CD1c-positive myeloid dendritic cell (primary cell): ENCODE results near the gene NAT14.
"Not testable (repeated sequence)": the region's sequence is repeated elsewhere in the genome, so short reads cannot be mapped to it uniquely, and the experiment has no call there.

Experiments
- DNase-seq: peaks from one replicate; pipeline ENCODE4 v3.0.0-alpha.2; 2016; ENCODE audit errors: extremely low spot score

The NAT14 gene

DNA sequence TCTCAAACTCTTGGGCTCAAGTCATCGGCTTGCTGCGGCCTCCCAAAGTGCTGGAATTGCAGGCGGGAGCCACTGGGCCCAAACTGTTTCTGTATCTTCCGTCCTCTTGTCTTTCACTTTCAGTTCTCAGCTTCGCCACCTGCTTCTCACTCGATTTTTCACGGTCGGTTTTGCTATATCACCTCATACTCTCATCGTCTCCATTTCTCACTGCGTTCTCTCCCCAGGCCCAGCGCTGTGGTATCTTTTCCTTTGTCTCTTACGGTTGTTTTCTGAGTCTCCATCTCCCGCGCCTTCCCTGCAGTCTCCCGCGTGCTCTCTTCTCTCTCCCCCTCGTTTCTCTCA is 18.1 kb downstream of the NAT14 start:
- no peak for DNase-seq

DNA sequence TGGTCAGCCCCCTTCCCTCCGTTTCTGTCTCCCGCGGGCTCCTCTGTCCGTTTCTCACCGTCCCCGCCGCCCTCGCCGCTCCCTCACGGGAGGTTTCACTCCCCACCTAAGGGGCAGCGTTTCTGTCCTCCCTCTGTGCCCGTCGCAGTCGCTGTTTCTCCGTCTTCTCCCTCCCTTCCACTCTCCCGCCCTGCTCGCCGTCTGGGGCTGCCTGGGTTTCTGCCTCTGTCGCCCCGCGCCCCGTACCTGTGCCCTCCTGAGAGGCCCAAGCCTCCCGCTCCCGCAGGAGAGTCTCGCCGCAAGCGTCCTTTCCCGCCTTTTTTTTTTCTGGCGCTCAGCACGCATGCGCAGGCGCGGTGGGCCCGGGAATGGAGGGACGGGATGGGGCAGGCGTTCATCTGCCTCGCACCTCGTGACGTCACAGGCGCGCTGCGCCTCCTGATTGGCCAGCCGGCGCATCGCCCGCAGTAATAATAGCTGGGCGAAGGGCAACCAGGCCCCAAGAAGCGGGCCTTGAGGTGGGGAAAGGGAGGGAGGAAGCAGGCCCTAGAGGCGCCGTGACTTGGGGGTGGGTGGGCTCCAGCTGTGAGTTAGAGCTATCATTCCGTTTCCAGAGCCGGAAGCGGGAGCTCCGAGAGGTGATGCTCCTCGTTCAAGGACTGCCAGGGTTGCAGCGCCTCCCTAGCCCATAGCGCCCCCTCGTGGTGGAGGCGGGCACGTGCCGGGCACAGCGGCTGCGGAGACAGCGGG is 18.7 kb downstream of the NAT14 start:
- DNase-seq, result peak; percentile 94

DNA sequence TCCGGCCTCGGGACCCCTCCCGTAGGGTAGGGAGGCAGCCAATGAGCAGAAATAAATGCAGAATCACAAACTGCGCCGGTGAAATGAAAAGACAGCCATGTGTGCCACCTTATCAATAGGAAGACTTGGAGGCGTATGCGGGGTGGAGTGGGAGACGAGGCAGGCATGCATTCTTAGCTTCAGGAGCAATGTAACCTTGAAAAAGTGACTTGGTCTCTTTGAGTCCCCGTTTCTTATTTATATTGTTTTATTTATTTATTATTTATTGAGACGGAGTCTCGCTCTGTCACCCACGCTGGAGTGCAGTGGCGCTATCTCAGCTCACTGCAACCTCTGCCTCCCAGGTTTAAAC is 19.2 kb downstream of the NAT14 start:
- no peak for DNase-seq

DNA sequence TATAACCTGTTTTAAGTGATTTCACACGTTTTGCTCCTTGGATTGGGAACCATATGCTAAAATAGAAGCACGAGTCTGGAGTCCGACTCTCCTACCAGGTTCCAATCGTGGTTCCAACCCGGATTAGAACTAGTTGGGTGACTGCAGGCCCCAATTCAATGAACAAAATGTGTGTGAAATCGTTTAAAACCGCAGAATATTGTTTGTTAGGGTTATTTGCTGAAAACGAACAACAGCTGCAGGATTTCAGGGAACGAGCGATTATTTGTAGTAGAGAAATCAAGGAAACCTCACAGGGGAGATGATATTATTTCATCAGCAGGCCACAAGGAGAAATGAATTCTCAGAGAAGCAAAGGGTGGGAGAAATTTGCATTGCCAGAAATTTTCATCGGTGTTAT is 20.0 kb downstream of the NAT14 start:
- no peak for DNase-seq

DNA sequence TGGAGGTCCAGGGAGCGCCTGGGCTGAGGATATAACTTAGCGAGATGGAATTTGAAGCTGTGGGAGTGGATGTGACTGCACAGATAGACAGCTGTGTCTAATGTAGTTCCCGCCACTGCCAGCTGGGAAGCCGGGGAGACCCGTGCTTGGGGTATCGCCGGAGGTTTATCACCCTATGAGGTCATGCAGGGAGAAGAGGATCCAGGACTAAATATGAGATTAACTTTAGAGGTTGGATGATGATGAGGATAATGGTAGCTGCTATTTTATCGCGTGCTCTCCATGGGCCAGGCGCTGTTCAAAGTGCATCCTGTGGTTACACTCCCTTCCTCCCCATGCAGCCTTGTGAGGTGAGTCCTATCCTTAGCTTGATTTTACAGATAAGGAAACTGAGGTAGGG is 23.1 kb downstream of the NAT14 start:
- no peak for DNase-seq

DNA sequence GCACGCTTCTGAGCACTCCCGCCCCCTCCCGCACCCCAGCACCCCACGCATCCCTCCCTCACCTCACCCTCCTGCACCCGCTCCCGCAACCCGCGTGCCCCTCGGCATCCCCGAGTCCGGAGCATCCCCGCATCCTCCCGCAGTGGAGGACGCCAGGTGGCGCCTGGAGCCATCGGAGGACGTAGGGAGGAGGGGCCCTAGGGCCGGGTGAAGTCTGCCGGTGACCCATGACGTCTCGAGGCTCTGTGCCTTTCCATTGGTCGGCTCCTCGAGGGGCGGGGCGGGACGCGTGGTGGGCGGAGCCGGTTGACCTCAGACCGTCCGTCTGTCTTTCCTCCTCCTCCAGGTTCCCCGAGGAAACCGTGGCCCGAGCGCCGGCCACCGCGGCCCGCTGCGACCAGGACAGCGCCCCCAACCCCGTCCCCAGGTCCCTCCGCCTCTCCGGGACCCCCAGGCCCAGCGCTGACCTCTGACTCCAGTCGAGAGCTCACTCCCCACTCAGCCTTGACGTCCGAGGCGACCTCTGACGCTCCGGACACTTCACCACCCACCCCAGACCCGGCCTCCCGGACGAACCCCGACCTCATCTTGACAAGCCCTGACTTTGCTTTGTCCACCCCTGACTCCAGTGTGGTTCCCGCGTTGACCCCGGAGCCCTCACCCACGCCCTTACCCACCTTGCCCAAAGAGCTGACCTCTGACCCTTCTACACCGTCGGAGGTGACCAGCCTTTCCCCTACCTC is 32.1 kb downstream of the NAT14 start:
- peak; percentile 97 for DNase-seq

DNA sequence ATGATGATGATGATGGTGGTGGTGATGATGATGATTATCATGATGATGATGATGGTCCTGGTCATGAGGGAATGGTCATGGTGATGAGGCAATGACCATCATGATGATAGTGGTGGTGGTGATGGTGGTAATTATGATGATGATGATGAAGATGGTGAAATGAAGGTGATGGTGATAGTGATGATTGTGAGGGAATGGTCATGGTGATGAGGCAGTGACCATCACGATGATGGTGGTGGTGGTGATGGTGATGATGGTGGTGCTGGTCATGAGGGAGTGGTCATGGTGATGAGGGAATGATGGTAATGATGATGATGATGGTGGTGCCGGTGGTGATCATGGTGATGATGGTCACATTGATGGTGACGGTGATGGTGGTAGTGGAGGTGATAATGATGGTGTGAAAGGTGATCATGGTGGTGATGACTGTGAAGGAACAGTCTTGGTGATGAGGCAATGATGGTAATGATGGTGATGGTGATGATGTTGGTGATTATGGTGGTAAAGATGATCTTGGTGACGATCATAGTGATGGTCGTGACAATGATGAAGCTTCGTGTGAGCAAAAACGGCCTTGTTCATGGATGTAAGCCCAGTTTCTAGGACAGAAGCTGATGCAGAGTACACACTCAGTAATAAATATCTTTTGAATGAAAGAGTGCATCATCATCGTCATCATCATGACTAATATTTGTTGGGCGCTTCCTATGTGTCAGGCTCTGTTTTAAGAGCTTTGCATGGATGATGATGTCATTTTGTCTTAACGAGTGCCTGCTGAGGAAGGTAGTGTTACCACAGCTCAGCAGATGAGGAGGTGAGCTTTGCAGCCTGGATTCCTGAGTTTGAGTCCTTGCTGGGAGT is 34.7 kb downstream of the NAT14 start:
- DNase-seq, result peak; percentile 64

DNA sequence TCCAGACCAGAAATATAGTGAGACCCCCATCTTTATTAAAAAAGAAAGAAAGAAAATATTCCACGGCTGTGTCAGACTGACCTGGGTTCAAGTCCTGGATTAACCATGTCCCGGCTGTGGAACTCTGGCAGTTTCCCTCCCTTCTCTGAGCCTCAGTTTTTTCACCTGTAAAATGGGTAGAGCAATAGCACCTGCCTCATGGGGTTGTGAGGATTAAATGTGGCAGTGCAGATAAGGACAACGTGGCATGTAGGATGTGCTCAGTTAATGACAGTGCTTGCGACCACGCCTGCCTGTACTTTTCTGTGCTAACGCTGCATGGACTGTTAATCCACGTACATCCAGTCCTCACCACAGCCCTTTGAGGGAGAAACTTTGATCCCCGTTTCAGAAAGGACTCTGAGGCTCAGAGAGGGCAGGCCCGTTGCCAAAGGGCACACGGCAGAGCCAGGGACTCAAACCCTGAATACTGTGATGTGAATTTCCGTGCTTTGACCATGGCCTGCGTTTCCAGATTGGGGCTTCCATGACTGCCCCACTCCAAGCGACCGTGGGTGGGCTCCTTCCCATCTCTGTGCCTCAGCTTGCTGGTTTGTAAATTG is 35.8 kb downstream of the NAT14 start:
- DNase-seq, result no peak

DNA sequence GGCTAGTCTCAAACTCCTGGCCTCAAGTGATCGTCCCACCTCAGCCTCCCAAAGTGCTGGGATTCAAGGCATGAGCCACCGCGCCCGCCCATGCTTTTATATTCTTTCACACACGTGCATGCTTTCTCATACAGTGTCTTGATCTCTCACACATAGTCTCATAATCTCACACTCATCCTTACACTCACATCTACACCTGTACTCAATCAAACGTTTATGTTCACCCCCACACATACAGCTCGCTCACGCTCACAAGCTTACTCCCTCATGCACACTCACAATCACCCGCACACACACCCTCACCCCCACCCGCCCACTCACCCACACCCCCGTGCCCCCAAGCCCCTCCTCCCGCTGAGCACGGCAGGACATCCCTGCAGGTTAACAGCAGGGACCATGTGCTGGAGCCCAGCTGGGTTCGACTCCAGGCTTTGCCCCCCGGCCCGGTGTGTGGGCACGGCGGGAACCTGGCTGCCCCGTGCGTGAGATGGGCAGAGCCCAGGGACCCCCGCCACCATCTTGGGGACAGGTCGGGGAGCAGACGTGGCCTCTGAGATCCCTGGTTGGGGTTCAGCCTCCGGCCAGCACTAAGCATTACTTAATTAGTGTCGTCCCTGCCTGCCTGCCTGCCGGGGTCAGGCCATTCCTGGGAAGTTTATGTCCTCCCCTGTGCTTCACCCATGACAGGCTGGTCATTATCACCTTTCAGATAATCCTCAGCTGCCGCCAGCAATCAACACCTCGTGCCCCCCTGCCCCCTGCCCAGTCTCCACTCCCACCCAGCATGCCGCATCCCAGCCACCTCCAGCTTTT is 40.5 kb downstream of the NAT14 start:
- no peak for DNase-seq

DNA sequence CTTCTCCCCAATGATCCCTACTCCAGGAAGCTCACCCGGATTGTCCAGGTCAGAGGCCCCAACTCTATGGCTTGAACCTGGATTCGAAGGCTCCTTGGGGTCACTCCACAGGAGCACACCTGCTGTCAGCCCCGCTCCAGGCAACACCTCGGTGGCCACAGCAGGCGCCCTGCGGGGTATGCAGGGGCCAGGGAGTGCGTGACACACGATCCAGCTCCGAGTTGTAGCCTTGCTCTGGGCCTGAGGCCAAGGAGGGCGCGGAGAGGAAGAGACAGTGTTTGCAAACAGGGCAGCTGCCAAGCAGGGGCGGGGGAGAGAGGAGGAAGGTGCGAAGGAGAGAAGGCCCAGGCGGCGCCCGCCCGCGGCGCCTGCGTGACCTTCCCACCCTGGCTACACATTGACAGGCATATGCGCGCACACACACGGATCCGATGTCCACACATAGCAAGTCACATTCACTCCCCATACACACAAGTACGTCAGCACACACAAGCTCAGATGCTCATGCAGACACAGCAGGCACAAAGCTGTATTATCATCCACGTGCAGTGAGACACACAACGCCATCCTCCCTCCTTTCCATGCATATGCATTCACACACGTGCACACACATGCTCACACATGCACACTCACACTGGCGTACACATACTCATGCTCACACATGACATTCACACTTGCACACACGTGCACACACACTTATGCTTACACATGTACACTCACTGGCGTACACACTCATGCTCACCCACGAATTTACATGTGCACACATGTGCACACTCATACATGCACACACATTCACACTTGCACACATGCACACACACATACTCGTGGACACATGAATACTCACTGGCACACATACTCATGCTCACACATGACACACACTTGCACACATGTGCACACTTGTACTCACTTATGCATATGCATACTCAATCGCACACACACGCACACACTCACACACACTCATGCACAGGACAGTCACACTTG is 41.5 kb downstream of the NAT14 start:
- peak; percentile 15 for DNase-seq

DNA sequence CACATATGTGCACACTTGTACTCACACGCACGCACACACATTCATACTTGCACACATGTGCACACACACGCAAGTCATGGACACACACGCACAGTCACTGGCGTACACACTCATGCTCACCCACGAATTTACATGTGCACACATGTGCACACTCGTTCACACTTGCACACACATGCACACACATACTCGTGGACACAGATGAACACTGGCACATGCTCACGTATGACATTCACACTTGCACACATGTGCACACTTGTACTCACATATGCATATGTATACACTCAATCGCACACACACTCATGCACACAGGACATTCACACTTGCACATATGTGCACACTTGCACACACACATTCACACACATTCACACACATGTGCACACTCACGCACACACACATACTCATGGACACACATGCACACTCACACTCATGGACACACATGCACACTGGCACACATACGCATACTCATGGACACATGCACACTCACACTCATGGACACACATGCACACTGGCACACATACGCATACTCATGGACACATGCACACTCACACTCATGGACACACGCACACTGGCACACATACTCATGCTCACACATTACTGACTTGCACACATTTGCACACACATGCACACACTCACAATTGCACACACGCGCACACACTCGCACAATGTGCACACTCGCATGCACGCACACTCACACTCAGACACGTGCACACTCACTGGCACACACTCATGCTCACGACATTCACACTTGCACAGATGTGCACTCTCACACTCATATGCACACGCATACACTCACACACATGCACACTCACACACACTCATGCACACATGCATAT is 42.4 kb downstream of the NAT14 start:
- no peak for DNase-seq

DNA sequence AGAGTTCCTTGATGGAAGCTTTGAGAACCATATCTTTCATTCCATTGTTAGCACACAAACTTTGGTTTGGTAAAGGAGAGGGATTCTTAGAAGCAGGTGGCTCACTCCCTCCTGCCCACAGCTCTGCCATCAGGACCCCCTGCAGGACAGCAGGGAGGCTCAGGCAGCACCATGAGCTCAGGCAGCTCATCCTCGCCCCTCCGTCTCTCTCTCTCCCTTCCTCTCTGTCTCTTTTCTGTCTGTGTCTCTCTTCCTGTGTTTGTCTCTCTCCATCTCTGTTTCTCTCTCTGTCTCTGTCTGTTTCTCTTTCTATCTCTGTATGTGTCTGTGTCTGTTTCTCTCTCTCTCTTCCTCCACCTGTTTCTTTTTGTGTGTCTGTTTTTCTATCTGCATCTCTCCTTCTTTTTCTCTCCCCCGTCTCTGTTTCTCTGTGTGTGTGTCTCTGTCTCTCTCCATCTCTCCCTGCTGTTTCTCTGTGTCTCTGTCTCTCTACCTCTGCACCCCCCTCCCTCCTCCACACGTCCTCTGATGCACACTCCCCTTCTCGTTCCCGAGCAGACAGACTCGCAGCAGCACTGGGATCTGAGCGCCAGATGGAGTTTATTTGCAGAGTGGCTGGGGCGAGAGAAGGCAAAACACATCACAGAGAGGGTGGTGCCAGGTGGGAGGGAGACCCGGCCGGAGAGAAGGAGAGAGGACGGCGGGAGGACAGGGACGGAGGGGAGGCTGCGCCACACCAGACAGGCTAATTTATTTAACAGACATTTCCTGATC is 43.2 kb downstream of the NAT14 start:
- DNase-seq, result no peak

DNA sequence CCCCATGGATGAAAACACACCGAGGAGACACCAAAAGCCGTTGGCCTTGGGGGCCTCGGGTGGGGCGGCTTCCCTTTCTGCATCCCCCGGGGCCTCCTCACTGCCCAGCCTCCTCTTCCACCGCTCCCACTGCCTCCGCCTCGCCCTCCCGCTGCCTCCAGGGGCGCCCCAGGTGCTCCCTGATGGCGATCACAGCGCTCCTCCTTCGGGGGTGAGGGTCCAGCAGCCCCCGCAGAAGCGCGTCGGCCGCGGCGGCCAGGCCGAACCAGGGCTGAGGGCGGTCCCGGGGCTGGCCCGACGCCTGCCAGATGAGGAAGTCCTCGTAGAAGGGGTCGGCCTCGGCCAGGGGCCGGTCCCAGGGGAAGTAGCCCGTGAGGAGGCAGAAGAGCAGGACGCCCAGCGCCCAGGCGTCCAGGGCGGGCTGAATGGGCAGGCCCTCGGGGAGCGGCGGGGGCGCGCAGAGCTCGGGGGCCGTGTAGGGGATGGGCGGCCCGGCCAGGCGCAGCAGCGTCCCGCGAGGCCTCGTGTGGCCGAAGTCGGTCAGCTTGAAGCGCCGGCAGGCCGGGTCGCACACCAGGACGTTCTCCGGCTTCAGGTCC is 44.7 kb downstream of the NAT14 start:
- DNase-seq, result no peak

DNA sequence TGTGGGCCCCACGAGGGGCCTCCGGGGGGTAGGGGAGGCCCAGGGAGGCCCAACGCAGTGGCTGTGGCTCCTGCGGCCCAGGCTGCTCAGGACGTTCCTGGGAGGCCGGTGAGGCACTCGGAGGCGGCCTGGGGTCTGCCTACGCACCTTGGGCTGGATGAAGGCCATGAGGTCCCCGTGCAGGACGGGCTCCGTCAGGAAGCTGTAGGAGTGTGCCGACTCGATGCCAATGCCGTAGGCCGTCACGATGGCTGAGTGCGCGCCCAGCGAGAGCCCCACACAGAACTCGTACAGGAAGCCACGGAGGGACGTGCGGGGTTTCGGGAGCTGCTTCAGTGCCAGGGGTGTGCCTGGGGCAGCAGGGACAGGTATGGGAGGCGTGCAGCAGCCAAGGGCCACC is 46.0 kb downstream of the NAT14 start:
- DNase-seq, result no peak

DNA sequence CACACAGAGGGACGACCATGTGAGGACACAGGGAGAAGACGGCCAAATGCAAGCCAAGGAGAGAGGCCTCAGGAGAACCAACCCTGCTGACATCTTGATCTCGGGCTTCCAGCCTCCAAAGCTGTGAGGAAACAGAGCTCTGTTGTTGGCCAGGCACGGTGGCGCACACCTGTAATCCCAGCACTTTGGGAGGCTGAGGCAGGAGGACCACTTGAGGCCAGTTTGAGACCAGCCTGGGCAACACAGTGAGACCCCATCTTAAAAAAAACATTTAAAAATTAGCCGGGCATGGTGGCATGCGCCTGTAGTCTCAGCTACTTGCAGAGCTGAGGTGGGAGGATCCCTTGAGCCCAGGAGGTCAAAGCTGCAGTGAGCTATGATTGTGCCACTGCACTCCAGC is 49.3 kb downstream of the NAT14 start:
- not testable (repeated sequence) for DNase-seq

DNA sequence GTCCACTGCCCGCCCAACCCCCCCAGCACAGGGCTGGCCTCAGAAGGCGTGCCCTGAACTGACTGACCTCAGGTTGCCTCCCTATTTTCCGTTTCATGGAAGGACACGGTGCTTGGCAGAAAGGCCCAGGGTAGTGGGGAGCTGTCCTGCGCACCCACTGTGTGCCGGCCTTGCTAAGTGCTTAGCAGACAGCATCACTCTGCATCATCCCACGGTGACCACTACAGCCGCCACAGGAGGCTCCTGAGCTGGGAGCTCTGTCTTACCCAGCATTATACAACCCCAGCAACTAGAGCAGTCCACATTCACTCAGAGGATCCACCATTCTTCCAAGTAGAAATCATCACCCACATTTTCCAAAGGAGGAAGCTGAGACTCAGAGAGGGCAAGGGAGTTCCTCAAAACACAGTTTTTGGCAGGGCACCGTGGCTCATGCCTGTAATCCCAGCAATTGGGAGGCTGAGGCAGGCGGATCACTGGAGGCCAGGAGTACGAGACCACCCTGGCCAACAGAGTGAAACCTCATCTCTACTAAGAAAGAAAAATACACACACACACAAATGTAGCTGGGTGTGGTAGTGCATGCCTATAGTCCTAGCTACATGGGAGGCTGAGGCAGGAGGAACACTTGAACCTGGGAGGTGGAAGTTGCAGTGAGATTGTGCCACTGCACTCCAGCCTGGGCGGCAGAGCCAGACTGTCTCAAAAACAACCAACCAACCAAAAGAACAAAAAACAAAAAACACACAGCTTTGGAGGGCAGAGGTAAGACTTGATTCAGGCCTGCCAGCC is 50.4 kb downstream of the NAT14 start:
- DNase-seq, result peak; percentile 52

DNA sequence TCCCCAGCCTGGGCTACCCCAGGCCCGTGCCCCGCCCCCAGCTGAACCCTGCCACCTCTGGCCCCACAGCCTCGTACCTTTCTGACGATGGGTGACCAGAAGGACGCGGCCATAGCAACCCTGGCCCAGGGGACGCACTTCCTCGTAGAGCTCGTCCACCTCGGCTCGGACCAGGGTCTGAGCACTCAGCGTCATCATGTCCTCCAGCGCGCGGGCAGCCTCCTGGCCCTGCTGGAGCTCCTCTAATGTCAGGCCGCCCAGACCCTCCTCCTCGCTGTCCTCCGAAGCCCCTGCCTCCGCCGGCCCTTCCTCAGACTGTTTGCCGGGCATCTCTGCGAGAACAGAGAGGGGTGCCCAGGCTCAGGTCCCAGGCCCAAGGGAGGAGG is 51.0 kb downstream of the NAT14 start:
- DNase-seq, result no peak
